Stimulated activated CD8-positive, alpha-beta memory T cell treated with anti-CD3 and anti-CD28 coated beads, Interleukin-12 subunit alpha, Interleukin-12 subunit beta, amount 100 ng/mL, for 4 hours (primary cell): ENCODE measurements around the gene TBKBP1.
A peak's percentile ranks its signal among the peaks of the same experiment; 100 is the strongest.
"Not testable (repeated sequence)": the region's sequence is repeated elsewhere in the genome, so short reads cannot be mapped to it uniquely, and the experiment has no call there.

Source experiments
- DNase-seq: peaks from one replicate; pipeline ENCODE4 v3.0.0-alpha.2; 2020; ENCODE audit warnings: low read depth

The TBKBP1 gene

GRCh38 chr17:47732399-47733046, 38.6 kb downstream of the TBKBP1 start:
- DNase-seq, result no peak

- peak; percentile 91 for DNase-seq
Observed at GRCh38 chr17:47733047-47733673, 39.2 kb downstream of the TBKBP1 start, which contains the start of gene TBX21. Gene TBX21, plus strand, starts transcription at chr17:47733236. Its CDS starts 219 bp downstream, at chr17:47733455.

DNA sequence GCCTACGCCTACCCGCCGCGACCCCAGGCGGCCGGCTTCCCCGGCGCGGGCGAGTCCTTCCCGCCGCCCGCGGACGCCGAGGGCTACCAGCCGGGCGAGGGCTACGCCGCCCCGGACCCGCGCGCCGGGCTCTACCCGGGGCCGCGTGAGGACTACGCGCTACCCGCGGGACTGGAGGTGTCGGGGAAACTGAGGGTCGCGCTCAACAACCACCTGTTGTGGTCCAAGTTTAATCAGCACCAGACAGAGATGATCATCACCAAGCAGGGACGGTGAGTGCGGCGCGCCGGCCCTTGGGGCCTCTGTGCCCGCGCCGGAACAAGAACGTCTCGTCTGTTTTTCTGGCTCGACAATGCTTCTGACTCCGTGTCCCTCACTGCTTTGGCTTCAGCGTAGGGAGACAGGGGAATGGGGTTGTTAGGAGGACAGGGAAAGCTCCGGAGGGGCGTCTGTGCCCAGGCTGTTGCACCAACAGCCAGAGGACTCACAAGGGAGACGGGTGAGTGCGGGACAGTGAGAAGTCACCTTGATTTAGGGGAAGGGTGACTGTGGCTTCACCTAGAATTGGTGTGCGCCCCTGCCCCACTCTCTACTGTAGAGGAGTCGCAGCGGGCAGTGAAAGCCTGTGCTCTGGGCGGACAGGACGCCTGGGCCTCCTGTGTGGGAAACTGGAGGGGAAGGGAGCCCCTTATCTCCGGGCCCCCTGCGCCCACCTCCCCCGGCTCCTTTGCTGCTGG, 39.9 kb downstream of the TBKBP1 start:
- DNase-seq, result no peak

DNA sequence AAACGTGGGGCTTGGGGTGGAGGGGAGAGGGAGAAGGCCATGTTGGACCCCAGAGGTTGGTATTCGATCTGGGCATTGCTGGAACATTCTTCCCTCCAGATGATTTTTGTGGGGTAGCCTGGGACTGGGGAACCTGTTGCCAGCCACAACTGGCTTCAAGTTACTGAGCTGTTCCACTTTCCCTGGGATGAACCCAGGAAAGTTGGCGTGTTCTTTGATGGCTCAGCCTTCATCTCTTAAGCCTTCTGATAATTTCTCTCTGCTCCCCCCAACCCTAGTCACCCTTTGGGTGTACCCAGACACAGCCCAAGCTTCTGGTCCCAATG, 41.1 kb downstream of the TBKBP1 start:
- no peak for DNase-seq

DNA sequence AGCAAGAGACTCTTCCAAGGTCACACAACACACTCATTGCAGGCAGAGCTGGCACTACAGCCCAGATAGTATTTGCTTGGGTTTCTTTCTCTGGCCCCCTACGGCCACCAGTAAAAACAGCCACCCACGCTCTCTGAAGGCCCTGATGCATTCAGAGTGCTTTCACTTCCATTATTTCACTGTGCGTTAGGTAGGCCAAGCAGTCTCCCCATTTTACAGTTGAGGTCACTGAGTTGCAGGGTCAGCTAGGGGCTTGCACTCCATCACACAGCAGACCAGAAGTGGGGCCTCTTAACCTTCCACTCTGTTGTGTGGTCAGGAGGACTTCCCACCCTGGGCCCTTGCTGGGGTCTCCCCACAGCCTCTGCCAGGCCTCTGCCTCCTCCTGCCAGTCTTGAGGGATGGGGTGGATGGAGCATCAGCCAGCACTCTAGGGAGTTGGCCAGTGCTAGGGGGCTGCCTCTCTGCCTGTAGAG, 41.6 kb downstream of the TBKBP1 start:
- no peak for DNase-seq

DNA sequence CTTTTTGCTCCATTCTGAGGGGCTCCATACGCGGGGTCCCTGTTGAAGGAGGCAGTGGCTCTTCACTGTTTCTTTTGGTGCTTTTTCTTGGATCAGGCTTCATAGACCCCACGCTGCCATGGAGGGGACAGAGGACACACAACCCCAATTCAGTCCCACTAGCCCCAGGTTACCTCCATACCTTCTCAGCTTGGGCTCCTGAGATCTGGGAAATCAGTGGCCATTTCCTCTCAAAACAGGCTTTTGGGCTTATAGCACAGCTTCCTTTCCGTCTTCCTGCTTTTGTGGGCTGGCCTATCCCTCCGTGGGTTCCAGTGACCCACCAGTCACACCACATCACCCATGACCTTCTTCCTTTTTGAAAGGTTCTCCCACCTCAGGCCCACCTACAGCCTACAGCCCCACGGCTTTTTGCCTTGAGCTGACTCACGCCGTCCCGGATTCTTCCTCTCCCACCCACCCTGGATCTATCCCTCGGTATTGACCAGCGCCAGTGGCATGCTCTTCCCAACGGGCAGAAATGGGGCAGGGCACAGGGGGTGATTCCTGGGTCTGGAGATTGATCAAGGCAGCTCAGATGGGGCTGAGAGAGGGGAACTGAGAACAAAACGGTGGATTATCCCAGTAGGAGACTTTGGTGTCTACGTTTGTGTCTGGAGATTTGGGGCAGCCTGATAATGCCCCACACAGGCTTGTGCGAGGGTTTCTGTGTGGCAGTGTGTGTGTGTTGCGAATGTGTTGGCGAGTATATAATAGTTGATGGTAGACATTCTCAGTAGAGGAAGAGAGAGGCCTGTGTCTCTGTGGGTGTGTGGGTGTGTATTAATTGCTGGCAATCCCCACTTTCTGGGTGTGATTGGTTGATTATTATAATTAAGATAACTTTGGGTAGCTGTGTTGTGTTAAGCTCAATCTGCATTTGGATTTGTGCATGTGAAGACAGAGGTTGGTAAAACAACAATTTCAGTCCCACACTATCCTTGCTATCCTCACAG, 42.8 kb downstream of the TBKBP1 start:
- no peak for DNase-seq

DNA sequence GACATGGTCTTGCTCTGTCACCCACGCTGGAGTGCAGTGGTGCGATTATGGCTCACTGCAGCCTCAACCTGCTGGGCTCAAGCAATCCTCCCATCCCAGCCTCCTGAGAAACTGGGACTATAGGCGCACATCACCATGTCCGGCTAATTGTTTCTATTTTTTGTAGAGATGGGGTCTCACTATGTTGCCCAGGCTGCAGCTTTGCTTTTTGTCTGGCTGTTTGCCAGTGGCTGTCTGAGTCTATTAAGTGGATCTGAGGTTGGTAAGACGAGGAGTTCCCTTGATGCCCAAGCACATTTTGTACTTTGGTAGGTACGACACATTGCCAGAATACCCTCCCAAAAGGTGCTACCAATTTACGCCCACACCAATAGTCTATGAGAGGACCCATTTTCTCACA, 44.2 kb downstream of the TBKBP1 start:
- DNase-seq, result no peak

DNA sequence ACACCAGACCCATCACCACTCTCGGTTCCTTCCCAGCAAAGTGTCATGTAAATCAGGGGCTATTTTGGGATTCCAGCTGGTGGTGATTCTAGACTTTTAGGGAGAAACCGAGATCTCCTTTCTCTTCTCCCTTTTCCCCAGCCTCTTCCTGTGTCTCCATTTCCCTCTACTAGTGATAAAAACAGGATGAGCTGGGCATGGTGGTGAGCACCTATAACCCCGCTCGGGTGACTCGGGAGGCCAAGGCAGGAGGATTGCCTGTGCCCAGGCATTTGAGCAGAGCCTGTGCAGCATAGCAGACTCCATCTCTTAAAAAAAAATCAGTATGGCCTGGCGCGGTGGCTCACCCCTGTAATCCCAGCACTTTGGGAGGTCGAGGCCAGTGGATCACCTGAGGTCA, 45.2 kb downstream of the TBKBP1 start:
- DNase-seq, result no peak

GRCh38 chr17:47739945-47740344, 46.0 kb downstream of the TBKBP1 start:
- not testable (repeated sequence) for DNase-seq

GRCh38 chr17:47741109-47741792, 47.3 kb downstream of the TBKBP1 start:
- DNase-seq, result no peak

DNA sequence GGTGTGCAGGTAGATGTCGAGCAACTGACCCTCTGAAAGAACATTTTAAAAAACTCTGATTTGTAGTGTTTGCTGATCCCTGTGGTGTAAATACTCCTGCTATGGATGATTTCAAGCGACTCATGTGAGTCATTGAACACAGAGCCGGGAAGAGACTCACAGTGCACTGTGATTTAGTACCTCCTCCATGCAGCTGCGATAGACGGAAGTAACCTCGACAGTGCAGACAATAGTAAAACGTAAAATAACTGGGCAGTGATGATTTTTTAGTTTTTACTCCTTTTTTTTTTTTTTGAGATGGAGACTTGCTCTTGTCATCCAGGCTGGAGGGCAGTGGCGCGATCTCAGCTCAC, 47.8 kb downstream of the TBKBP1 start:
- DNase-seq, result no peak

- no peak for DNase-seq
Observed at GRCh38 chr17:47742319-47743181, 48.6 kb downstream of the TBKBP1 start.

DNA sequence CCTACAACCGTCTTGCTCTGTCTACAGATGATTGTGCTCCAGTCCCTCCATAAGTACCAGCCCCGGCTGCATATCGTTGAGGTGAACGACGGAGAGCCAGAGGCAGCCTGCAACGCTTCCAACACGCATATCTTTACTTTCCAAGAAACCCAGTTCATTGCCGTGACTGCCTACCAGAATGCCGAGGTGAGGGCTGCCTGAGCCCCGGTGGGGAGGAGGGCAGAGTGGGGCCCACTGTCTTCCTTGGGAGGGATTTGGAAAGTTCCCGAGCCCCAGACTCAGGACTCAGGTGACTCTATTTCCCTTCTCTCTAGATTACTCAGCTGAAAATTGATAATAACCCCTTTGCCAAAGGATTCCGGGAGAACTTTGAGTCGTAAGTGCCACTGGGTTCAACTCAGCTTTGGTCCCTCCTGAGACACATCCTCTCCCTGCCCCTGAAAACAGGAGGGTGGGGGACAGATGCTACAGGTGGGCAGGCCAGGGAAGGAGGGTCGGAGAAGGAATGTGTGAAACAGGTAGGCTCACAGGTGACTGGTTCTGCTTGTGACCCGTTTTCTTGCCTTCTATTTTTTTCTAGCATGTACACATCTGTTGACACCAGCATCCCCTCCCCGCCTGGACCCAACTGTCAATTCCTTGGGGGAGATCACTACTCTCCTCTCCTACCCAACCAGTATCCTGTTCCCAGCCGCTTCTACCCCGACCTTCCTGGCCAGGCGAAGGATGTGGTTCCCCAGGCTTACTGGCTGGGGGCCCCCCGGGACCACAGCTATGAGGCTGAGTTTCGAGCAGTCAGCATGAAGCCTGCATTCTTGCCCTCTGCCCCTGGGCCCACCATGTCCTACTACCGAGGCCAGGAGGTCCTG, 50.4 kb downstream of the TBKBP1 start:
- no peak for DNase-seq

- DNase-seq, result no peak
Observed at GRCh38 chr17:47745037-47745380, 51.0 kb downstream of the TBKBP1 start.

GRCh38 chr17:47751471-47751870, 57.5 kb downstream of the TBKBP1 start:
- no peak for DNase-seq

- no peak for DNase-seq
Observed at GRCh38 chr17:47757386-47757785, 63.4 kb downstream of the TBKBP1 start.

GRCh38 chr17:47760409-47761140, 66.6 kb downstream of the TBKBP1 start:
- no peak for DNase-seq
